Posterior vena cava (tissue), 2 donors: ENCODE data around the gene P2RY11. TPM values are rescaled to one million over a fixed set of nuclear protein-coding genes. Genes with fewer than 3 reads are reported as not detected.

Experiments
- DNase-seq: peaks from one replicate; pipeline ENCODE4 v3.0.0-alpha.2; 2020; ENCODE audit warnings: low spot score
- intact Hi-C, 2 donors: fragments of 100-400 bp; cut with DNase I; formaldehyde crosslinking; loops; one replicate each; pipeline versions ENCODE4 v1.14.1 to v1.14.2; 2022 to 2023
- long read RNA-seq, 2 donors: library from polyadenylated mRNA; unstranded; transcript quantifications; one replicate each; pipeline ENCODE4 v2.0.0, GENCODE V29; 2020 to 2021
- total RNA-seq, 2 donors: library from RNA; stranded (reverse); fragmentation: NEBNext Ultra II Directional; extraction: Animal tissue kit (Norgen Biotek cat#: 25700); gene quantifications; one replicate each; pipeline ENCODE4 v1.2.1, GENCODE V29; 2021
- donor health status: DM: yes; HTN: yes; CAD: no.
- donor health status: DM: yes; HTN: yes; CAD: no.

Gene P2RY11
- total RNA-seq = 1 to 10 TPM; 6.3 to 6.5 TPM
- long read RNA-seq, donor 1 = 0 reads
- long read RNA-seq, donor 2, partial matches to known transcripts = 4 of 4 reads
- long read RNA-seq, donor 2, other reads (novel, unspliced or antisense) = 0 of 4 reads

- no peak for DNase-seq
- intact Hi-C loops = loop anchor here (10.0 kb wide), 1 partner anchor 133 kb away; no protein-coding TSS in a partner anchor
Observed at GRCh38 chr19:10111405-10111811, at the start of gene P2RY11. TSS of gene P2RY11 (plus strand) at chr19:10111693. CDS start at chr19:10111722, 29 bp downstream.

GRCh38 chr19:10061717-10062310 lies 49.7 kb upstream of the P2RY11 start:
- no peak for DNase-seq
- intact Hi-C loops = no loop called here

GRCh38 chr19:10068205-10068604 lies 43.3 kb upstream of the P2RY11 start:
- DNase-seq = no peak
- intact Hi-C loops = no loop called here

GRCh38 chr19:10069046-10069445 lies 42.4 kb upstream of the P2RY11 start:
- no peak for DNase-seq
- intact Hi-C loops = no loop called here

- intact Hi-C loops = no loop called here
- DNase-seq = no peak
Observed at GRCh38 chr19:10070730-10071446, 40.6 kb upstream of the P2RY11 start.

- intact Hi-C loops = no loop called here
- DNase-seq = no peak
Observed at GRCh38 chr19:10074153-10074552, 37.3 kb upstream of the P2RY11 start.

- intact Hi-C loops = no loop called here
- no peak for DNase-seq
Observed at GRCh38 chr19:10076535-10076934, 35.0 kb upstream of the P2RY11 start.

GRCh38 chr19:10078329-10078728 lies 33.2 kb upstream of the P2RY11 start:
- DNase-seq = no peak
- intact Hi-C loops = no loop called here

- intact Hi-C loops = no loop called here
- DNase-seq = no peak
Observed at GRCh38 chr19:10079031-10079453, 32.5 kb upstream of the P2RY11 start.

- intact Hi-C loops = no loop called here
Observed at GRCh38 chr19:10083911-10084310, 27.6 kb upstream of the P2RY11 start.

GRCh38 chr19:10084803-10085202 lies 26.7 kb upstream of the P2RY11 start:
- no peak for DNase-seq
- intact Hi-C loops = no loop called here

More at GRCh38 chr19:10083911-10084310, 27.6 kb upstream of the P2RY11 start:
- DNase-seq = no peak

- intact Hi-C loops = no loop called here
- DNase-seq = peak; percentile 92
Observed at GRCh38 chr19:10085641-10086590, 25.6 kb upstream of the P2RY11 start, which contains the start of gene SHFL. TSS of gene SHFL (plus strand) at chr19:10086317. CDS start at chr19:10086428, 111 bp downstream.

GRCh38 chr19:10086591-10087192 lies 24.8 kb upstream of the P2RY11 start:
- intact Hi-C loops = no loop called here
- no peak for DNase-seq

- no peak for DNase-seq
- intact Hi-C loops = no loop called here
Observed at GRCh38 chr19:10087296-10088061, 24.0 kb upstream of the P2RY11 start.

GRCh38 chr19:10088949-10089554 lies 22.4 kb upstream of the P2RY11 start:
- DNase-seq = no peak
- intact Hi-C loops = no loop called here

- intact Hi-C loops = no loop called here
- no peak for DNase-seq
Observed at GRCh38 chr19:10089801-10090375, 21.6 kb upstream of the P2RY11 start.

GRCh38 chr19:10091370-10091687 lies 20.2 kb upstream of the P2RY11 start:
- no peak for DNase-seq
- intact Hi-C loops = no loop called here
